Lung (tissue), 12 donors: Measurements from ENCODE around the gene NAPSA. TPM values are rescaled to one million over a fixed set of nuclear protein-coding genes. Genes with fewer than 3 reads are reported as not detected.
"Not testable (repeated sequence)": the region's sequence is repeated elsewhere in the genome, so short reads cannot be mapped to it uniquely, and the experiment has no call there.

Experiments
- ATAC-seq: fragments of 200-7000 bp; cut with Tn5 transposase; one replicate; pipeline ENCODE4 v1.9.1; 2020; ENCODE audit warnings: moderate number of reproducible peaks; ENCODE audit not compliant: insufficient read depth, low FRiP score
- DNase-seq, 3 donors: peaks; one replicate each; pipeline ENCODE4 v3.0.0-alpha.2; 2013 to 2017
- H3K27ac ChIP-seq, 2 donors: one replicate each; pipeline ENCODE4 v1.5.1; 2013; ENCODE audit warnings: mild to moderate bottlenecking in 2 of 2, moderate library complexity in 2 of 2, control low read depth in 1 of 2, inconsistent platforms in 1 of 2, low read depth in 1 of 2, low read length in 1 of 2
- H3K27me3 ChIP-seq, 3 donors: one replicate each; pipeline ENCODE4 v1.5.1; 2013; ENCODE audit warnings: low read length in 2 of 3; ENCODE audit not compliant: control insufficient read depth in 3 of 3, insufficient read depth in 3 of 3
- H3K36me3 ChIP-seq, 4 donors: one replicate each; pipeline ENCODE4 v1.5.1; 2013; ENCODE audit warnings: low read length in 4 of 4, mild to moderate bottlenecking in 1 of 4, moderate library complexity in 1 of 4; ENCODE audit not compliant: control insufficient read depth in 4 of 4, insufficient read depth in 4 of 4
- H3K4me1 ChIP-seq, 5 donors: one replicate each; pipeline ENCODE4 v1.5.1; 2013; ENCODE audit warnings: low read length in 5 of 5, mild to moderate bottlenecking in 2 of 5, moderate library complexity in 1 of 5; ENCODE audit not compliant: control insufficient read depth in 5 of 5, insufficient read depth in 5 of 5
- H3K4me3 ChIP-seq: one replicate; pipeline ENCODE4 v1.5.1; 2013; ENCODE audit warnings: mild to moderate bottlenecking, control low read depth, moderate library complexity
- H3K9ac ChIP-seq, 2 donors: one replicate each; pipeline ENCODE4 v1.5.1; 2013; ENCODE audit warnings: low read length in 2 of 2, control low read depth in 1 of 2; ENCODE audit not compliant: insufficient read depth in 1 of 2
- H3K9me3 ChIP-seq, 4 donors: one replicate each; pipeline ENCODE4 v1.5.1; 2013; ENCODE audit warnings: low read length in 3 of 4, mild to moderate bottlenecking in 1 of 4, moderate library complexity in 1 of 4; ENCODE audit not compliant: control insufficient read depth in 4 of 4, insufficient read depth in 3 of 4
- CTCF ChIP-seq: IDR thresholded peaks from 2 replicates; pipeline ENCODE4 v1.5.1; 2012; ENCODE audit warnings: mild to moderate bottlenecking; ENCODE audit errors: control extremely low read depth, extremely low read depth
- WGBS, 2 donors: extraction: QIAGEN DNeasy Blood & Tissue Kit; methylation state at CpG; one replicate each; pipeline ENCODE4 v1.1.7; 2013; 5-methylcytosine and 5-hydroxymethylcytosine counted together
- polyA plus RNA-seq, 2 donors: library from polyadenylated mRNA; stranded (reverse); fragments of 200-250 nt; gene quantifications; one replicate each; pipeline ENCODE4 v1.2.1, GENCODE V29; 2013
- total RNA-seq, 2 donors: library from RNA; depleted of rRNA in 1 of 2; stranded (reverse); fragments of >200 nt in 1 of 2; gene quantifications; one replicate each; pipeline ENCODE4 v1.2.1, GENCODE V29; 2014 to 2021
- donor health status: control.
- donor health status: control.
- donor health status: Bipolar disorder and iron deficiency.
- donor health status: healthy.
- donor health status: DM: yes; HTN: yes; CAD: no.

The NAPSA gene
- total and polyA plus RNA-seq, 4 donors: 655 to 2,584 (median 1,433) TPM

GRCh38 chr19:50330365-50331078 lies 34.9 kb downstream of the NAPSA start:
- H3K27ac ChIP-seq: peak overlapping the region in 1 of 2 donors; percentile 4
- peaks cover 0 to 2% (median 0%) of the 10 kb centered on the region in 4 donors for H3K9me3 ChIP-seq
- H3K4me1 ChIP-seq: peaks cover 3 to 49% (median 18%) of the 10 kb centered on the region in 5 donors
- H3K27me3 ChIP-seq: peaks cover 0 to 28% (median 17%) of the 10 kb centered on the region in 3 donors
- TF ChIP-seq CTCF: no peak
- H3K9ac ChIP-seq: peak overlapping the region; percentile 25 to 28
- no peaks in the 10 kb centered on the region for H3K36me3 ChIP-seq
- DNase-seq: peak; percentile 89 to 94 (median 93)
- ATAC-seq: peak; percentile 56
- WGBS, 2 donors: 2% methylated on average over 41 to 48 of the region's 48 CpGs
- H3K4me3 ChIP-seq: no peak overlapping the region

- 14 to 17% methylated on average over 18 of the region's 18 CpGs for WGBS, 2 donors
- Histone ChIP-seq H3K4me1 (peaks cover 3 to 49% (median 18%) of the 10 kb centered on the region in 5 donors), H3K9ac (peak overlapping the region in 1 of 2 donors; percentile 85), H3K27me3 (peaks cover 0 to 28% (median 17%) of the 10 kb centered on the region in 3 donors), H3K27ac (peak overlapping the region; percentile 15 to 51)
- not testable (repeated sequence) for DNase-seq, H3K36me3 ChIP-seq, ATAC-seq, H3K9me3 ChIP-seq, H3K4me3 ChIP-seq
Measured at GRCh38 chr19:50329926-50330294, 35.5 kb downstream of the NAPSA start.

- H3K27ac ChIP-seq: peak within 1 kb of the TSS; percentile 15 to 51
- H3K4me1 ChIP-seq: peaks cover 3 to 49% (median 18%) of the 10 kb centered on the region in 5 donors
Measured at GRCh38 chr19:50329146-50329925, 36.1 kb downstream of the NAPSA start, which contains the start of gene KCNC3. Gene KCNC3 (minus strand): TSS chr19:50329377. CDS start chr19:50329082, 295 bp downstream.

More at GRCh38 chr19:50329146-50329925, 36.1 kb downstream of the NAPSA start, which contains the start of gene KCNC3:
- Histone ChIP-seq H3K4me3 (peak within 1 kb of the TSS; percentile 33), H3K27me3 (peaks cover 0 to 28% (median 17%) of the 10 kb centered on the region in 3 donors), H3K9ac (peak within 1 kb of the TSS in 1 of 2 donors; percentile 85), H3K9me3 (peaks cover 0 to 2% (median 0%) of the 10 kb centered on the region in 4 donors), H3K36me3 (no peaks in the 10 kb centered on the region)
- DNase-seq (peak; percentile 100), ATAC-seq (peak; percentile 84)
- WGBS, 2 donors: 2% methylated on average over 43 of the region's 43 CpGs
- TF ChIP-seq CTCF: no peak
